Ovary (tissue), 3 donors: ENCODE results near the gene IL36B.

ENCODE experiments used
- CTCF ChIP-seq, 3 donors: fragments of 450-650 bp in 2 of 3; fragments of 200-600 bp in 1 of 3; IDR thresholded peaks; one replicate each; pipeline versions ENCODE4 v1.5.1 to v1.8.0; 2016 to 2022; ENCODE audit warnings: antibody characterized with exemption in 3 of 3, mild to moderate bottlenecking in 1 of 3
- POLR2A ChIP-seq: fragments of 450-650 bp; IDR thresholded peaks from one replicate; pipeline ENCODE4 v1.6.1; 2017; ENCODE audit warnings: antibody characterized with exemption, mild to moderate bottlenecking, moderate library complexity
- donor health status: DM: no; HTN: no; CAD: no.

GRCh38 chr2:113098041-113098440 is 45.4 kb upstream of the IL36B start:
- no peak for TF ChIP-seq CTCF (IDR thresholded peaks at IDR 0.05)
- TF ChIP-seq POLR2A = no peak
